ENCODE data around the gene ATP12A. TPM values are rescaled to one million over a fixed set of nuclear protein-coding genes. Genes with fewer than 3 reads are reported as not detected.

Gene ATP12A
- total RNA-seq, 1 donor, result not detected

DNA sequence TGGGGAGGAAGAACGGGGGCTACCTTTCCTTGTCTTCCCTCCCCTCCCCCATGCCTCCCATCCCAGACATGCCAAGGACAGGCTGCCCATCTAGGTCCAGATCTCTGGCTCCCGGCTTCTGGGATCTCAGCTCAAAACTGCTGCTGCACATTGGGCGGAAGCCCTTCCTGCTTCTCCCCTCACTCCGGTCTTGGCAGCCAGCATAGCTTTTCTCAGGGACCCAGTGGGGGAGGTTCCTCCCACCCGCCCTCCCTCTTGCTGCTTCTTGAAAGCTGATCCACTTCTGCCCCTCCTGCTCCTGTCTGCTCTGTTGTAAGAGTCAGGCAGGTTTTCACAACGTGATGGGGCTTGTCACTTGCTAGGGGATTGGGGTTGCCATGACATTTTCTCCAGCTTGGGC, 62.1 kb downstream of the ATP12A start:
- no peak for DNase-seq (ENCODE audit: low read depth)
- H3K4me3 ChIP-seq (ENCODE audit: low read depth, low read length), result no peak overlapping the region
- TF ChIP-seq, protein P1, sequence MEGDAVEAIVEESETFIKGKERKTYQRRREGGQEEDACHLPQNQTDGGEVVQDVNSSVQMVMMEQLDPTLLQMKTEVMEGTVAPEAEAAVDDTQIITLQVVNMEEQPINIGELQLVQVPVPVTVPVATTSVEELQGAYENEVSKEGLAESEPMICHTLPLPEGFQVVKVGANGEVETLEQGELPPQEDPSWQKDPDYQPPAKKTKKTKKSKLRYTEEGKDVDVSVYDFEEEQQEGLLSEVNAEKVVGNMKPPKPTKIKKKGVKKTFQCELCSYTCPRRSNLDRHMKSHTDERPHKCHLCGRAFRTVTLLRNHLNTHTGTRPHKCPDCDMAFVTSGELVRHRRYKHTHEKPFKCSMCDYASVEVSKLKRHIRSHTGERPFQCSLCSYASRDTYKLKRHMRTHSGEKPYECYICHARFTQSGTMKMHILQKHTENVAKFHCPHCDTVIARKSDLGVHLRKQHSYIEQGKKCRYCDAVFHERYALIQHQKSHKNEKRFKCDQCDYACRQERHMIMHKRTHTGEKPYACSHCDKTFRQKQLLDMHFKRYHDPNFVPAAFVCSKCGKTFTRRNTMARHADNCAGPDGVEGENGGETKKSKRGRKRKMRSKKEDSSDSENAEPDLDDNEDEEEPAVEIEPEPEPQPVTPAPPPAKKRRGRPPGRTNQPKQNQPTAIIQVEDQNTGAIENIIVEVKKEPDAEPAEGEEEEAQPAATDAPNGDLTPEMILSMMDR (IDR thresholded peaks at IDR 0.05; ENCODE audit: insufficient read depth, low read length), result no peak

DNA sequence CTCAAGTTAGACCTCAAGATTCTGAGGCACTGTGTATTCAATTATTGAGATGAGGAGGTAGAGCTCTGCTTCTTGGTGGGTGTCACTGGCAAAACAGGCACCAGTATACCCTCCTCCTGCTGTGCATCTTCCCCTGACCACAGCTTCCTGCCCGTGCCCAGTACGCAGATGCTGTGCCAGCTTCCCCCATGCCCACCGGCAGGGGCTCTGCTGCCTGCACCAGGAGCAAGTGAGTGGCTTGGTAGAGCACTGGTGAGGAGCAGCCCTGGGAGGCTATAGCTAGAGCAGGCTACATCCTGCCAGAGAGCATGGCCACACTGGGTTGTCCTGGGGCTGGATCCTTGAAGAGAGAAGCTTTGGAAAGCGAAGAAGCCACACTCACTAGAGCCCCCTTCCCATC, 62.8 kb downstream of the ATP12A start:
- H3K4me3 ChIP-seq (ENCODE audit: low read depth, low read length), result no peak overlapping the region
- DNase-seq (ENCODE audit: low read depth), result no peak
- TF ChIP-seq, protein P1 (IDR thresholded peaks at IDR 0.05; ENCODE audit: insufficient read depth, low read length), result no peak

DNA sequence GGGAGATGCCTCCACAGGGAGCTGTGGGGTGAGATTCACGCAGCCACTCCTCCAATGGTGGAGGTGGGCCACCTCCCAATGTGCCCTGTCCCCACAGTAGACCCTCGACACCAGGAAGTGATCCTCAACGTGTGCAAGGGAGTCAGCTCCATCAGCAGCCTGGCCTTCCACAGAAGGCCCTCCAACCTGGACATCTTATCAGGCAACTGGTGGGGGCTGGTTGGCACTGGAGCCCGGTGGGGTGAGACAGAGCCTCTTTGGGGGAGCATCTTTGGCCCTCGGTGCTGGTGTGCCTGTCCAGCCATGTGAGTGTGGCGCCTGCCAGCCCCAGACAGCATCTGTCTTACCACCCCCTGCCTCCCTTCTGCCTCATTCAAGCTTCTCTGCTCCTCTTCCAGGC, 64.0 kb downstream of the ATP12A start:
- DNase-seq (ENCODE audit: low read depth), result no peak
- TF ChIP-seq, protein P1 (IDR thresholded peaks at IDR 0.05; ENCODE audit: insufficient read depth, low read length), result no peak
- no peak overlapping the region for H3K4me3 ChIP-seq (ENCODE audit: low read depth, low read length)

DNA sequence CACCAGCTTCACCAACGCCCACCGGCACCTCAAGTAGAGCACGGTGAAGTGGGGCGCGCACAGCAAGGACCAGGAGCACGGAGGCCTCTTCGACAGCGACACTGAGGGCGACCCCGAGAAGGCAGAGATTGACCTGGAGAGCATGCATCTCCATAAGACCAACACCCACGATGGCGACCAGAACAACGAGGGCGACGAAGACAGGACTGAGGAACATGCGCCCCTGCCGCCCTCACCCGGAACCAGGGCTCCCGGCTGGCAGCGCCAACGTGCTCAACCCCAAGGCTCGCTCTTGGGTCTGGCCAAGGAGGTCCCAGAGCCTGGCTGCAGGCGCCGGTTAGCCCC, 65.3 kb downstream of the ATP12A start:
- DNase-seq (ENCODE audit: low read depth), result no peak
- TF ChIP-seq, protein P1 (IDR thresholded peaks at IDR 0.05; ENCODE audit: insufficient read depth, low read length), result no peak
- H3K4me3 ChIP-seq (ENCODE audit: low read depth, low read length), result no peak overlapping the region

DNA sequence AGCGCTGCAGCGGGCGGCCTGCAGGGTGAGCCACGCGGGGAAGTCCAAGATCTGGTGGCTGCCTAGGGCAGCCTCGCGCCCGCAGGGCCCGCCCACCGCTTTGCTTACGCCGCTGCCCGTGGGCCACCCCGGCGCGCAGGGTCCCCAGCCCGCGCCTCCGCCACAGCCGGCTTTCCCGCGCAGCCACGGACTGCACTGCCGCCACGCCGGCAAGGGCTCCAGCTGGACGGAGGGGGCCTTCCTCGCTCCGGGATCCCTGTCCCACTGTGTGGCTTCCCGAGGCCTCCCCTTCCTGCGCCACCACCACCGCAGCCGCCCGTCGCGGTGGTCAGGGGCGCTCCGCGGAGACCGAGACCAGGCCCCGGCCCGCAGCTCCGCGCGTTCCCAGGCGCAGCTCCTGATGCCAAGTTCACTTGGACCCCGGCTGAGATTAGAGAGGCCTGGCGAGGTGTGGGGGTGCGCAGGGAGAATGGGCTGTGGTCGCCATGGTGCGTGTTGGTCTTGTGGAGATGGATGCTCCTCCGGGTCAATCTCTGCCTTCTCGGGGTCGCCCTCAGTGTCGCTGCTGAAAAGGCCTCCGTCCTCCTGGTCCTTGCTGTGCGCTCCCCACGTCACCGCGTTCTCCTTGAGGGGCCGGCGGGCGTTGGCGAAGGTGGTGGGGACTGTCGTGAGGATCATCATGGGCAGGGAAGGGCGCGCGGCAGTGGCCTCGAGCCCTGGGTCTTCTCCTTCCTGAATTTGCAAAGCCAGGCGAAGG, 65.8 kb downstream of the ATP12A start:
- no peak overlapping the region for H3K4me3 ChIP-seq (ENCODE audit: low read depth, low read length)
- no peak for DNase-seq (ENCODE audit: low read depth)
- TF ChIP-seq, protein P1 (IDR thresholded peaks at IDR 0.05; ENCODE audit: insufficient read depth, low read length), result no peak

DNA sequence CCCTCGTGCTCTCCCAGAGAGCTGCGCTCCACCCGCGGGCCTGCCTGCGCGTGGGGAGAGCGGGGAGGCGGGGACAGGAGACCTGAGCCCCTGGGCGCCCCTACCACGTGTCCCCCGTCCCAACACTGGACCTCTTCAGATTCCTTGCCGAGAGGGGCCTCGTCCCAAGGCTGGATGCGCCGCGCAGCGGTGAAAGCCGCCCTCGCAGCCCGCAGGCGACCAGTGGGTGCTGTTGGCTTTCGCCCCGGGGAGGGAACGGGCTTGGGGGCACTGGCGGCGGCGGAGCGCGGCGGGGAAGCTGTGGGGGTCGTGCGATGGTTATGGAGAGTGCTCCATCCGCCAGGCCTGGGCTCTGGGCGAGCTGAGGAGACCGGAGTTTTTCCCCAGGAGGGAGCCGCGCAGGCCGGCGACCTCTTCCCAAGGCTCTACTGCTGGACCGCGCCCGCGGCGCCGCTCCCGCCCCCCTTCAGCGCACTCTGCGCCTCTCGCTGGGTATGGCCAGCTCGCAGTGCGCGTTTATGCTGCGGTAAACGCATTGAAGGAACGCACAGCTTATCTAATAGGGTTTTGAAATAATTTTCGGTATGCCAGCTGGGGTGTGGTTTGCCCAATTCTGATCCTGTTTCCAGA, 66.5 kb downstream of the ATP12A start:
- DNase-seq (ENCODE audit: low read depth), result peak; percentile 2
- H3K4me3 ChIP-seq (ENCODE audit: low read depth, low read length), result no peak overlapping the region

More for the DNA sequence above, 66.5 kb downstream of the ATP12A start:
- TF ChIP-seq, protein P1 (IDR thresholded peaks at IDR 0.05; ENCODE audit: insufficient read depth, low read length), result no peak
